Measurements from ENCODE around the gene AMFR.
A peak's percentile ranks its signal among the peaks of the same experiment; 100 is the strongest.
"Not testable (repeated sequence)": the region's sequence is repeated elsewhere in the genome, so short reads cannot be mapped to it uniquely, and the experiment has no call there.

Gene AMFR

GRCh38 chr16:56423584-56424403 lies 1.6 kb downstream of the AMFR start:
- no peak for DNase-seq (ENCODE audit: low read depth)

- no peak for DNase-seq (ENCODE audit: low read depth)
Measured at GRCh38 chr16:56422896-56423441, 2.4 kb downstream of the AMFR start.

GRCh38 chr16:56421976-56422669 lies 3.2 kb downstream of the AMFR start:
- no peak for DNase-seq (ENCODE audit: low read depth)

GRCh38 chr16:56421313-56421712 lies 4.0 kb downstream of the AMFR start:
- DNase-seq (ENCODE audit: low read depth), result no peak

GRCh38 chr16:56420613-56421012 lies 4.7 kb downstream of the AMFR start:
- no peak for DNase-seq (ENCODE audit: low read depth)

GRCh38 chr16:56419740-56420548 lies 5.4 kb downstream of the AMFR start:
- DNase-seq (ENCODE audit: low read depth), result no peak

GRCh38 chr16:56417138-56417537 lies 8.2 kb downstream of the AMFR start:
- DNase-seq (ENCODE audit: low read depth), result no peak

GRCh38 chr16:56415875-56416274 lies 9.5 kb downstream of the AMFR start:
- DNase-seq (ENCODE audit: low read depth), result no peak

GRCh38 chr16:56414366-56414765 lies 11.0 kb downstream of the AMFR start:
- DNase-seq (ENCODE audit: low read depth), result no peak

GRCh38 chr16:56413381-56413780 lies 12.0 kb downstream of the AMFR start:
- no peak for DNase-seq (ENCODE audit: low read depth)

GRCh38 chr16:56411624-56412023 lies 13.7 kb downstream of the AMFR start:
- DNase-seq (ENCODE audit: low read depth), result no peak

GRCh38 chr16:56411123-56411522 lies 14.2 kb downstream of the AMFR start:
- DNase-seq (ENCODE audit: low read depth), result no peak

GRCh38 chr16:56409195-56409594 lies 16.1 kb downstream of the AMFR start:
- no peak for DNase-seq (ENCODE audit: low read depth)

GRCh38 chr16:56408379-56409098 lies 16.8 kb downstream of the AMFR start:
- no peak for DNase-seq (ENCODE audit: low read depth)

GRCh38 chr16:56405977-56406672 lies 19.2 kb downstream of the AMFR start:
- DNase-seq (ENCODE audit: low read depth), result no peak

- DNase-seq (ENCODE audit: low read depth), result no peak
Measured at GRCh38 chr16:56401482-56401881, 23.9 kb downstream of the AMFR start.

- DNase-seq (ENCODE audit: low read depth), result no peak
Measured at GRCh38 chr16:56400458-56400857, 24.9 kb downstream of the AMFR start.

GRCh38 chr16:56399486-56399885 lies 25.9 kb downstream of the AMFR start:
- DNase-seq (ENCODE audit: low read depth), result no peak

GRCh38 chr16:56399047-56399446 lies 26.3 kb downstream of the AMFR start:
- DNase-seq (ENCODE audit: low read depth), result no peak

GRCh38 chr16:56396724-56397123 lies 28.6 kb downstream of the AMFR start:
- not testable (repeated sequence) for DNase-seq (ENCODE audit: low read depth)

- DNase-seq (ENCODE audit: low read depth), result peak; percentile 96
Measured at GRCh38 chr16:56389554-56389953, 35.8 kb downstream of the AMFR start.

Data from HS-27A (cell line).